Transverse colon (tissue), 4 donors: Measurements from ENCODE around the gene C1QTNF6.

Source experiments
- POLR2A ChIP-seq: fragments of 450-650 bp; IDR thresholded peaks from one replicate; pipeline ENCODE4 v1.6.1; 2016; ENCODE audit warnings: antibody characterized with exemption, mild to moderate bottlenecking, moderate library complexity
- POLR2AphosphoS5 ChIP-seq, 3 donors: sonication (generic); formaldehyde crosslinking; IDR thresholded peaks; one replicate each; pipeline ENCODE4 v1.6.1; 2016; ENCODE audit warnings: antibody characterized with exemption in 3 of 3
- TF ChIP-seq, protein P1 (sequence below), 5 experiments: fragments of 200-600 bp in 3 of 5; fragments of 450-650 bp in 2 of 5; sonication (generic) in 3 of 5; IDR thresholded peaks; 1 replicate in 2 of 5; 2 replicates in 3 of 5; pipeline ENCODE4 v1.5.1; 2016 to 2017; ENCODE audit warnings: antibody characterized with exemption in 5 of 5, inconsistent platforms in 3 of 5, mild to moderate bottlenecking in 2 of 5, moderate library complexity in 1 of 5

DNA sequence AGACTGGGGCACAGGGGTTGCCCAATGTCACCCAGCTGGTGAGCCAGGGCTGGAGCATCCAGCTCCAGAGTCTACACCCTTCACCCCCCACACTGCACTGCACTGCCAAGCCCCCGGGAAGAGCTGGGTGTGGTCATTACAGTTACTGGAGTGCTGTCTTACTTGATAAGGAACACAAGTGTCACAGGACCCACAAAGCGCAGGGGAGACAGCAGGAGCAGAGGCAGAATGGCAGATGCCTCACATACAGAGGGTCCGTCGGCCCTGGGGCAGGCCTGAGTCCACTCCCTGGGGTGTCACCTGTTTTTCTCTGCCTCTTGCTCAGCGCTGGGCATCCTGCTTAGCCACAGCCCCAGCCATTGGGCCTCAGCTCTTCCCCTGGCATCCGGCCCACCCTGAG lies 46.1 kb downstream of the C1QTNF6 start:
- TF ChIP-seq, protein P1, sequence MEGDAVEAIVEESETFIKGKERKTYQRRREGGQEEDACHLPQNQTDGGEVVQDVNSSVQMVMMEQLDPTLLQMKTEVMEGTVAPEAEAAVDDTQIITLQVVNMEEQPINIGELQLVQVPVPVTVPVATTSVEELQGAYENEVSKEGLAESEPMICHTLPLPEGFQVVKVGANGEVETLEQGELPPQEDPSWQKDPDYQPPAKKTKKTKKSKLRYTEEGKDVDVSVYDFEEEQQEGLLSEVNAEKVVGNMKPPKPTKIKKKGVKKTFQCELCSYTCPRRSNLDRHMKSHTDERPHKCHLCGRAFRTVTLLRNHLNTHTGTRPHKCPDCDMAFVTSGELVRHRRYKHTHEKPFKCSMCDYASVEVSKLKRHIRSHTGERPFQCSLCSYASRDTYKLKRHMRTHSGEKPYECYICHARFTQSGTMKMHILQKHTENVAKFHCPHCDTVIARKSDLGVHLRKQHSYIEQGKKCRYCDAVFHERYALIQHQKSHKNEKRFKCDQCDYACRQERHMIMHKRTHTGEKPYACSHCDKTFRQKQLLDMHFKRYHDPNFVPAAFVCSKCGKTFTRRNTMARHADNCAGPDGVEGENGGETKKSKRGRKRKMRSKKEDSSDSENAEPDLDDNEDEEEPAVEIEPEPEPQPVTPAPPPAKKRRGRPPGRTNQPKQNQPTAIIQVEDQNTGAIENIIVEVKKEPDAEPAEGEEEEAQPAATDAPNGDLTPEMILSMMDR (IDR thresholded peaks at IDR 0.05) = no peak
- TF ChIP-seq POLR2A (no peak), POLR2AphosphoS5 (IDR thresholded peaks at IDR 0.05) (no peak)
